ENCODE data around the gene DLG1.

Gene DLG1

DNA sequence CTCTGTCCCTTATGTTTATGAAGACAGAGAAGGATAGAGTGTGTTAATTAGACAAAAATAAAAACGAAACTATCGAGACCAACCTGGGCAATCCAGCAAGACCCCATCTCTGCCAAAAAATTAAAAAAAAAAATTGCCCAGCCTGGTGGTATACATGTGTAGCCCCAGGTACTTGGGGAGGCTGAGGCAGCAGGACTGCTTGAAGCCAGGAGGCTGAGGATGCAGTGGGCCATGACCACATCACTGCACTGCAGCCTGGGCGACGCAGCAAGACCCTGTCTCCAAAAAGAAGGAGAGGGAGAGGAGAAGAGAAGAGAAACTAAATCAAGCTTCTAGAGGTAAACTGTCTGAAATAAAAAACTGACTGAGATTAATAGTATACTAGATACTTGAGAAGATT is 32.1 kb downstream of the DLG1 start:
- H3K4me1 ChIP-seq (ENCODE audit: control insufficient read depth, insufficient read depth, low read length): no peaks in the 10 kb centered on the region
- H3K27ac ChIP-seq (ENCODE audit: low read length): no peak overlapping the region
- no peaks in the 10 kb centered on the region for H3K9me3 ChIP-seq (ENCODE audit: control insufficient read depth, insufficient read depth, low read length)
- no CpG with 5 or more reads among the region's 4 CpGs for WGBS (ENCODE audit: insufficient coverage, insufficient read length)
- DNase-seq (ENCODE audit: low read depth, low spot score): no peak
- H3K4me3 ChIP-seq (ENCODE audit: low read length): no peak overlapping the region
- H3K27me3 ChIP-seq (ENCODE audit: control insufficient read depth, insufficient read depth, low read length): no peaks in the 10 kb centered on the region
- H3K36me3 ChIP-seq (ENCODE audit: control insufficient read depth, insufficient read depth, low read length): no peaks in the 10 kb centered on the region

DNA sequence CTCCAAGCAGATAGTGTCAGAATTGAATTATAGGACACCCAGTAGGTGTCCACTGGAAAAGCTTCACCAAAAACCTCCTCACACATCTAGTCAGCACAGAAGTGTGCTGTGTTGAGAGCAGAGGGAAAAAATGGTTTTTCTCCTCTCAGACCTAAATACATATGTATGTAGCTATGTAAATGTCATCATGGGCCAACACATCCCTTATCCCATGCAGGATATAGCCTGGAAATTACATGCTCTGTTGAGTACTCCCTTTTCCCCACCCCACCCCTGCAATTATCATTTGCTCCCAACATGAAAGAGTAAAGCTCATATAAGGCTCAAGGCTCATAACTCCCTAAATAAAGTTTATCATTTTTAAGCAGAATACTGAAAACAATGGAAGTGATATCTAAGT is 35.7 kb downstream of the DLG1 start:
- Histone ChIP-seq H3K4me1 (ENCODE audit: control insufficient read depth, insufficient read depth, low read length) (no peaks in the 10 kb centered on the region), H3K4me3 (ENCODE audit: low read length) (no peak overlapping the region), H3K36me3 (ENCODE audit: control insufficient read depth, insufficient read depth, low read length) (no peaks in the 10 kb centered on the region), H3K27ac (ENCODE audit: low read length) (no peak overlapping the region), H3K27me3 (ENCODE audit: control insufficient read depth, insufficient read depth, low read length) (no peaks in the 10 kb centered on the region), H3K9me3 (ENCODE audit: control insufficient read depth, insufficient read depth, low read length) (no peaks in the 10 kb centered on the region)
- no peak for DNase-seq (ENCODE audit: low read depth, low spot score)

DNA sequence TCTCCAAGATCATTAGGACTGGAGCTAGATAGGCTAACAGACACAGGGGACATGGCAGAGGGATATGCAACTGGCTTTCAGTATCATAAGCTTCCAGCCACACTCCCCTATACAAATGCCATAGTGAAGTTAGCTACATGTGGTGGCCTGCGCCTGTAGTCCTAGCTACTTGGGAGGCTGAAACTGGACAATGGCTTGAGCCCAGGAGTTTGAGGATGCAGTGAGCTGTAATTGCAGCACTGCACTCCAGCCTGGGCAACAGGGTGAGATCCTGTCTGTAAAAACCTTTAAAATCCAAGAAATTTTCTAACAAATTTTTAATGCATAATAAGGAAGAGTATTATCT is 37.3 kb downstream of the DLG1 start:
- WGBS (ENCODE audit: insufficient coverage, insufficient read length): no CpG with 5 or more reads among the region's 1 CpG
- no peak overlapping the region for H3K4me3 ChIP-seq (ENCODE audit: low read length)
- no peaks in the 10 kb centered on the region for H3K27me3 ChIP-seq (ENCODE audit: control insufficient read depth, insufficient read depth, low read length)
- no peaks in the 10 kb centered on the region for H3K9me3 ChIP-seq (ENCODE audit: control insufficient read depth, insufficient read depth, low read length)
- H3K4me1 ChIP-seq (ENCODE audit: control insufficient read depth, insufficient read depth, low read length): no peaks in the 10 kb centered on the region
- no peak overlapping the region for H3K27ac ChIP-seq (ENCODE audit: low read length)
- no peak for DNase-seq (ENCODE audit: low read depth, low spot score)
- H3K36me3 ChIP-seq (ENCODE audit: control insufficient read depth, insufficient read depth, low read length): no peaks in the 10 kb centered on the region

DNA sequence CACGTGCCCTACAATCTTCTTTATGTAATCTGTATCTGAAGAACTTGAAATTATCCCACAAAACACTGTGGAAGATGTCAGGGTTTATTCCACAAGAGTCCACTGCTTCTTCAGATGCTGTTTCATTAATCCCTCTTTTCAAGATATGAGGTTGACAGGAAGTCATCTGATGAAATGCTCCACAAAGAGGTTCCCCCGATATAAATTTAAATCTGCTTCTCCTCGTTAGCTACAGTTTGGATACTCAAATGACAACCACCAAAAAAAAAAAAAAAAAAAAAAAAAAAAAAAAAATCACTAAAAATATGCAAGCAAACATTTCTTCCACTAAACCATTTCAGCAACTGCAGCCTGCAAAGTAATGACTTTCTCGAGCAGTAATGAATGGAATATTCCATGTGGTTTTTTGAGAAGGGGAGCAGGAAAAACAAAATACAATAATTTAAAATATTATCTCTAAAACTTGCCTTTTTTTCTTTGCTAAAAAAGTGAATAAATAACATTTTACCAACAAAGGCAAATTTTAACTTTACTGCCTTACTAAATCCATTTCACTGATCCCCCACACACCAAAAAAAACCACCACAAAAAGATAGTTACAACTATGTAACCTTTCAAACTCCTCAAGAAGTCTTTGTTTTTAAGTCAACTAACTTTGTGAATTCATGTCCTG is 37.8 kb downstream of the DLG1 start:
- Histone ChIP-seq H3K27me3 (ENCODE audit: control insufficient read depth, insufficient read depth, low read length) (no peaks in the 10 kb centered on the region), H3K27ac (ENCODE audit: low read length) (no peak overlapping the region), H3K4me3 (ENCODE audit: low read length) (no peak overlapping the region), H3K36me3 (ENCODE audit: control insufficient read depth, insufficient read depth, low read length) (no peaks in the 10 kb centered on the region), H3K9me3 (ENCODE audit: control insufficient read depth, insufficient read depth, low read length) (no peaks in the 10 kb centered on the region), H3K4me1 (ENCODE audit: control insufficient read depth, insufficient read depth, low read length) (no peaks in the 10 kb centered on the region)
- WGBS (ENCODE audit: insufficient coverage, insufficient read length): no CpG with 5 or more reads among the region's 4 CpGs
- no peak for DNase-seq (ENCODE audit: low read depth, low spot score)

DNA sequence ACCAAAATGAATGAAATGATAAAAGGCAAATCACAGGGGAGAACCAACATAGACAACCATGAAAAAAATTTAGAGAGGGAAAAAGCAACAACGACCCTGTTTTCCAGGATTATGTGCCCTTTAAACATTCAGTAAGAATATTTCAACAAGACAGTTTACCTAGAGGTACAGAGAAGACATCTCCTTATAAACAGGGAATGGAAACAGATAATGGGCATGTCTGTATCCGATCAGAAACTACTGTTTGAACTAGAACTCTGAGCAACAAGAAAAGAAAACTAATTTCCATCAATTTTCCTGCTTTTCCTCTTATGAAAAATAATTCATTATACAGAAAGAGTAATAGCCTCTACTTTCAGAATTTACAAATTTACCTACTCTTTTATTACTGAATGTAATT is 39.3 kb downstream of the DLG1 start:
- no peaks in the 10 kb centered on the region for H3K27me3 ChIP-seq (ENCODE audit: control insufficient read depth, insufficient read depth, low read length)
- no peak for DNase-seq (ENCODE audit: low read depth, low spot score)
- no peaks in the 10 kb centered on the region for H3K4me1 ChIP-seq (ENCODE audit: control insufficient read depth, insufficient read depth, low read length)
- no peaks in the 10 kb centered on the region for H3K9me3 ChIP-seq (ENCODE audit: control insufficient read depth, insufficient read depth, low read length)
- H3K4me3 ChIP-seq (ENCODE audit: low read length): no peak overlapping the region
- no peak overlapping the region for H3K27ac ChIP-seq (ENCODE audit: low read length)
- no peaks in the 10 kb centered on the region for H3K36me3 ChIP-seq (ENCODE audit: control insufficient read depth, insufficient read depth, low read length)
- WGBS (ENCODE audit: insufficient coverage, insufficient read length): no CpG with 5 or more reads among the region's 2 CpGs

DNA sequence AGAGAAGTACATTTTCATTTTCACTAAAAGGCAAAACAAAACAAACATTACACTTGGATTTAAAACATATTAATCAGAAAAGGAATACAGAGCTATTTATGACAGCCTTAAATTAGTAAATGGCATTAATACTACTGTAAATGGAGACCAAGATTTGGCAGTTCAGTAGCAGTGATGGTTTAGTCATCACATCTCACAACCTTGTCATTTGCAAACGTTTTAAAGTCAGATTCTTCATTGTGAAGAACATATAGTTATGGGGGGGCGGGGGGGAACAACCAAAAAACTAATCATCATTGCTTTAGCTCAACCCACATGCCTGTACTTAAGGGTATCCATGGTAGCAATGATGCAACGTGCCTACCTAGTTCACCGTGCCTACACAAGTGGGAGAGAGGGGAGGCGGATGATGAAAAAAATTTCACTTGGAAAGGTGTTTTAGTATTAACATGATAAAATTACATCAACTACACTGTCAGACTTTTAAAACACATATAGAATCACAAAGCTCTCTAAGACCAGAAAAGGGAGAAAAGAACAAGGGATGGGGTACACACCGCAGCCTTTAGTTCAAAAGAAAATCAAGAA is 40.1 kb downstream of the DLG1 start:
- no CpG with 5 or more reads among the region's 6 CpGs for WGBS (ENCODE audit: insufficient coverage, insufficient read length)
- no peak overlapping the region for H3K27ac ChIP-seq (ENCODE audit: low read length)
- no peaks in the 10 kb centered on the region for H3K36me3 ChIP-seq (ENCODE audit: control insufficient read depth, insufficient read depth, low read length)
- H3K4me1 ChIP-seq (ENCODE audit: control insufficient read depth, insufficient read depth, low read length): no peaks in the 10 kb centered on the region
- no peaks in the 10 kb centered on the region for H3K9me3 ChIP-seq (ENCODE audit: control insufficient read depth, insufficient read depth, low read length)
- H3K27me3 ChIP-seq (ENCODE audit: control insufficient read depth, insufficient read depth, low read length): no peaks in the 10 kb centered on the region
- DNase-seq (ENCODE audit: low read depth, low spot score): no peak
- no peak overlapping the region for H3K4me3 ChIP-seq (ENCODE audit: low read length)

DNA sequence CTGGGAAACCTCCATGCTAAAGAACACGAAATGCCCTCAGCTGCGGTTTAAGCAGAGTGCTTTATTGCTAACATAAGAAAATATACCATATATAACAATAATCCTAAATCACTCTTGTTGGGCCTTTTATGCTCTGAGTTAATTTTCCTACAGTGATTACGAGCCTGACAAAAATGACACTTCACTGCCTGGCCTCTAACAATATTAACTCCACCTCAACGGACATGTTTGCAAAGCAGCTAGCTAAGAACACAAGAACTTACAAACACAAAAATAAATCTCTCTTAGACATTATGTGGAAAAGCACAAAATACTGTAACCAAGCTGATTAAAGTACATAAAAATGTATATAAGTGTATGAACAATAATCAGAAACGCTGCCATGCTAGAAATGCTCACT is 40.7 kb downstream of the DLG1 start:
- Histone ChIP-seq H3K36me3 (ENCODE audit: control insufficient read depth, insufficient read depth, low read length) (no peaks in the 10 kb centered on the region), H3K4me1 (ENCODE audit: control insufficient read depth, insufficient read depth, low read length) (no peaks in the 10 kb centered on the region), H3K27ac (ENCODE audit: low read length) (no peak overlapping the region), H3K9me3 (ENCODE audit: control insufficient read depth, insufficient read depth, low read length) (no peaks in the 10 kb centered on the region), H3K4me3 (ENCODE audit: low read length) (no peak overlapping the region), H3K27me3 (ENCODE audit: control insufficient read depth, insufficient read depth, low read length) (no peaks in the 10 kb centered on the region)
- no CpG with 5 or more reads among the region's 5 CpGs for WGBS (ENCODE audit: insufficient coverage, insufficient read length)
- DNase-seq (ENCODE audit: low read depth, low spot score): no peak

DNA sequence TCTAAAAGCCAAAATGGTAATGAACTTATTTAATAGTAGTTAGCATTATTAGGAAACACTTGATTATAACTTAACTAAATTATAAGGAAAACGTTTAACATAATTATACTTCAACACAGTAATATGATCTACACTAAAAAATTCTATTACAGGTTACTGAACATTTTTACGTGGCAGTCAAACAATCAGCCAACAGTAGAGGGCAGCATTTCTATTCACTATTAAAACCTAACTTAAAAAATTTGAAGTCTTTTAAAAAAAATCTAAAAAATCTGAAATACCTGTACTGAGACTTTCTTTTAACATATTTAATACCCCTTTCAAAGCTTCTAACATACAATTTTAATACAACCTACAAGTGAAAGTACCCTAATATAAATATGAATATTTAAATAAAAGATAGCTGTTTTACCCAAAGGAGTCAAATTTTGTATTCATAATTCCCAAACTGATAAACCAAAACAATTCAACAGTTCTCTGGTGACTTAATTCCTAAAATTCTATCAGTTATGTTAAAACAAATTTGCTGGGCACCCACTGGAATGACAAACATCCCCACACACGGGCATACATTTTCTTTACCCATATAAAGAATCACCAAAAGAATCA is 41.5 kb downstream of the DLG1 start:
- WGBS (ENCODE audit: insufficient coverage, insufficient read length): no CpG with 5 or more reads among the region's 3 CpGs
- H3K9me3 ChIP-seq (ENCODE audit: control insufficient read depth, insufficient read depth, low read length): no peaks in the 10 kb centered on the region
- H3K4me3 ChIP-seq (ENCODE audit: low read length): no peak overlapping the region
- H3K4me1 ChIP-seq (ENCODE audit: control insufficient read depth, insufficient read depth, low read length): no peaks in the 10 kb centered on the region
- H3K27me3 ChIP-seq (ENCODE audit: control insufficient read depth, insufficient read depth, low read length): no peaks in the 10 kb centered on the region
- H3K27ac ChIP-seq (ENCODE audit: low read length): no peak overlapping the region
- no peak for DNase-seq (ENCODE audit: low read depth, low spot score)
- no peaks in the 10 kb centered on the region for H3K36me3 ChIP-seq (ENCODE audit: control insufficient read depth, insufficient read depth, low read length)

DNA sequence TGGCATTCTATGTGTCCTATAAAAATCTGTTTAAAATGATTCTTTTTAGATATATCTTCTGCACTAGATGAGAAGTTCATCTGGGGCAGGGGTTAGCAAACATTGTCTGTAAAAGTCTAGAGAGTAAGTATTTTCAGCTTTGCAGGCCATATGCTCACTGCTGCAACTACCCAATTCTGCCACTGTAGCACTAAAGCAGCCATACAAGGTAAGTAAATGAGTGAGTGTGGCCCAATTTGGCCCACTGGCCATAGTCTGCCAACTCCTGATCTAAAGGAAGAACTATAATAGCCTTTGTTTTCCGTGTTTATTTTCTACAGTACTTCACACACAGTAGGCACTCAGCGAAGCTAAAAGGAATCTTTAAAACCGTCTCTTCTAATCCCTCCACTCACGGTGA is 42.3 kb downstream of the DLG1 start:
- no peak overlapping the region for H3K4me3 ChIP-seq (ENCODE audit: low read length)
- H3K27me3 ChIP-seq (ENCODE audit: control insufficient read depth, insufficient read depth, low read length): no peaks in the 10 kb centered on the region
- H3K27ac ChIP-seq (ENCODE audit: low read length): no peak overlapping the region
- no peaks in the 10 kb centered on the region for H3K9me3 ChIP-seq (ENCODE audit: control insufficient read depth, insufficient read depth, low read length)
- H3K36me3 ChIP-seq (ENCODE audit: control insufficient read depth, insufficient read depth, low read length): no peaks in the 10 kb centered on the region
- no CpG with 5 or more reads among the region's 4 CpGs for WGBS (ENCODE audit: insufficient coverage, insufficient read length)
- H3K4me1 ChIP-seq (ENCODE audit: control insufficient read depth, insufficient read depth, low read length): no peaks in the 10 kb centered on the region
- no peak for DNase-seq (ENCODE audit: low read depth, low spot score)

DNA sequence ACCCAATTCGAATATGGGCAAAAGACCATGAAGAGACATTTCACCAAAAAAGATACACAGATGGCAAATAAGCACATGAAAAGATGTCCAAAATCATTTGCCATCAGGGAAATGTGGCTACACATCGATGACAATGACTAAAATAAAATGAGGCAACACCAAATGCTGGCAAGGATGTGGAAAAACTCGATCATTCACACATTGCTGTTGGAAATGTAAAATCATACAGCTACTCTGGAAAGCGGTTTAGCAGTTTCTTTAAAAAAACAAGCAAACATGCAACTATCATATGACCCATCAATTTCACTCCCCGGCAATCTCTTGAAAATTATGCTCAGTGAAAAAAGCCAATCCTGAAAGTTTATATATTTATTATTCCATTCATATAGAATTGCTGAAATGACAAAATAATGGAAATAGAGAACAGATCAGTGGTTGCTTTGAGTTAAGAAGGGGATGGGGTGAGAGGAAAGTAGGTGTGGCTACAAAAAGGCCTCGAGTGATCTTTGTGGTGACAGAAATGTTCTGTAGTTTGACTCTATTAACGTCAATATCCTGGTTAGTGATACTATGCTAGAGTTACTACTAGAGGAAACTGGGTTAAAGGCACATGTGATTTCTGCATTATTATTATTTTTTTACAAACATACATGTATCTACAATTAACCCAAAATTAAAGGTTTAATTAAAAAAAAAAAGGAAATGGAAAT is 45.0 kb downstream of the DLG1 start:
- Histone ChIP-seq H3K4me1 (ENCODE audit: control insufficient read depth, insufficient read depth, low read length) (no peaks in the 10 kb centered on the region), H3K4me3 (ENCODE audit: low read length) (no peak overlapping the region), H3K27me3 (ENCODE audit: control insufficient read depth, insufficient read depth, low read length) (no peaks in the 10 kb centered on the region), H3K9me3 (ENCODE audit: control insufficient read depth, insufficient read depth, low read length) (no peaks in the 10 kb centered on the region), H3K27ac (ENCODE audit: low read length) (no peak overlapping the region), H3K36me3 (ENCODE audit: control insufficient read depth, insufficient read depth, low read length) (no peaks in the 10 kb centered on the region)
- WGBS (ENCODE audit: insufficient coverage, insufficient read length): no CpG with 5 or more reads among the region's 7 CpGs
- no peak for DNase-seq (ENCODE audit: low read depth, low spot score)
